LNCAP (cell line): Measurements from ENCODE around the gene RNASEH2B.

ENCODE experiments used
- CTCF ChIP-seq: fragments of 450-650 bp; IDR thresholded peaks from 2 replicates; pipeline ENCODE4 v1.5.1; 2017; ENCODE audit warnings: mild to moderate bottlenecking

Gene RNASEH2B

GRCh38 chr13:50882816-50883435, 26.7 kb upstream of the RNASEH2B start:
- TF ChIP-seq CTCF = no peak

- TF ChIP-seq CTCF = no peak
These were observed 25.9 kb upstream of the RNASEH2B start for GRCh38 chr13:50883728-50884127.

- TF ChIP-seq CTCF = no peak
These were observed 25.3 kb upstream of the RNASEH2B start for GRCh38 chr13:50884265-50884664.

- no peak for TF ChIP-seq CTCF
These were observed 22.4 kb upstream of the RNASEH2B start for GRCh38 chr13:50887151-50887550.

GRCh38 chr13:50888362-50888761, 21.2 kb upstream of the RNASEH2B start:
- no peak for TF ChIP-seq CTCF

- no peak for TF ChIP-seq CTCF
These were observed 20.3 kb upstream of the RNASEH2B start for GRCh38 chr13:50889317-50889716.

GRCh38 chr13:50891206-50891605, 18.4 kb upstream of the RNASEH2B start:
- no peak for TF ChIP-seq CTCF
